Endothelial cell of hepatic sinusoid (primary cell): ENCODE data around the gene ACSM2A.
"Not testable (repeated sequence)": the region's sequence is repeated elsewhere in the genome, so short reads cannot be mapped to it uniquely, and the experiment has no call there.

Source experiments
- in situ Hi-C: cut with HindIII; loops from 2 replicates; pipeline ENCODE4 v1.10.0; 2017; ENCODE audit warnings: low sequenced_read_pairs

The ACSM2A gene, protein sequence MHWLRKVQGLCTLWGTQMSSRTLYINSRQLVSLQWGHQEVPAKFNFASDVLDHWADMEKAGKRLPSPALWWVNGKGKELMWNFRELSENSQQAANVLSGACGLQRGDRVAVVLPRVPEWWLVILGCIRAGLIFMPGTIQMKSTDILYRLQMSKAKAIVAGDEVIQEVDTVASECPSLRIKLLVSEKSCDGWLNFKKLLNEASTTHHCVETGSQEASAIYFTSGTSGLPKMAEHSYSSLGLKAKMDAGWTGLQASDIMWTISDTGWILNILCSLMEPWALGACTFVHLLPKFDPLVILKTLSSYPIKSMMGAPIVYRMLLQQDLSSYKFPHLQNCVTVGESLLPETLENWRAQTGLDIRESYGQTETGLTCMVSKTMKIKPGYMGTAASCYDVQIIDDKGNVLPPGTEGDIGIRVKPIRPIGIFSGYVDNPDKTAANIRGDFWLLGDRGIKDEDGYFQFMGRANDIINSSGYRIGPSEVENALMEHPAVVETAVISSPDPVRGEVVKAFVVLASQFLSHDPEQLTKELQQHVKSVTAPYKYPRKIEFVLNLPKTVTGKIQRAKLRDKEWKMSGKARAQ

DNA sequence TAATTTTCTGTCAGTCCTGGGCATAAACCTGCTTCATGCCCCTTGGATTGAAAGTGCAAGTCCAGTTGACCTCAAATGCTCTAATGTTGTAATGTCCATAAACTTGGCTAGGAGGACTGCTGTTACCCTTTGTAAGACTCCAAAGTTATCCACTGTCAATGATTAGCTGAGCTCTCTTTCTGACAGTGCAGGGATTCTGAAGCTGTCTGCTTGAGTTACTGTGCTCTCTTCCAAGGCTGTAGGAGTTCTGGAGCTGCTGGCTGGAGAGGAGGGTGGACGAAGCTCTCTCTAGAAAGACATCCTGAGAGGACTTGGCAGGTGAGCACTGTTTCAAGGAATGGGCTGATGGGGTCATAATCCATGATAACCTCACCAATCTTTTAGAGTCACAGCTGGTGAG, at the start of gene ACSM2A:
TSS of gene ACSM2A (plus strand) at position 158 of the 400 bp plus-strand sequence. CDS start 8,594 bp downstream, outside the sequence.
- in situ Hi-C loops, result not testable (repeated sequence)

DNA sequence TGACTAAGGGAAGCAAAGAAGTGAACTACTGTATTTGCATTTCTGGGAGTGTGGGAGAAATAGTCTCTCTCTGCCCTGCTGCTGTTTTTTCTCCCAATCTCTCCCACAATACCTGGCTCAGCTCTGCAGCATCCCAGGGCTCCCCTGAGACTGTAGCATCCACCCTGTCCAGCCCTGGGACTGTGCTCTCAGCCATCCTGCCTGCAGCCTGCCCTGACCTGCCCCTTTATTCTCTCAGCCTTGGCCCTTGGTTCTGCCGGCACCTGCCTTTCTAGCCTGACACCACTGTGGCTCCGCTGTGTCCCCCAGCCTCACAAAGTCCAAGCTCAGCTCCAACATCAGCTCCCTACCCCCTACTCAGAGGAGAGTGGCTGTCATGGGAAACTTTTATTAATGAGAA, 48.7 kb upstream of the ACSM2A start:
- in situ Hi-C loops, result no loop called here

DNA sequence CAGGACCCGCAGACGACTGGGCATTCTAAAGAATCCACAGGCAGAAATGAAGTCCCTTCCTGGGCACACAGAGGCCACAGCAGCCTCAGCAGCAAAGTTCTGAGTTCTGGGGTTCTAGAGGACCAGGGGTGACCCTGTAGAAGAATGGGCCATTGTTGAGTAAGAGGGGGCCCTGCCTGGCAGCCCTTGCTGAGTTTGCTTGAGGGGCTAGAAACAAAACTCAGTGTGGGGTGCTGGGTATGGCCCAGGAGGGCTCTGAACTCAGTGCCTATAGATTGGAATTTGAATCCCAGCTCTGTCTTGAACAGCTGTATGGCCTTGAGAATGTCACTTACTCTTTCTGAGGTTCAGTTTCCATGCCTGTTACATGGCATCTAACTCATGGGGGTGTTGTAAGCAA, 46.7 kb upstream of the ACSM2A start, which contains the start of gene PDILT:
TSS of gene PDILT (minus strand) at position 101 of the 400 bp plus-strand sequence. CDS start 5,437 bp downstream, outside the sequence.
- in situ Hi-C loops, result no loop called here

DNA sequence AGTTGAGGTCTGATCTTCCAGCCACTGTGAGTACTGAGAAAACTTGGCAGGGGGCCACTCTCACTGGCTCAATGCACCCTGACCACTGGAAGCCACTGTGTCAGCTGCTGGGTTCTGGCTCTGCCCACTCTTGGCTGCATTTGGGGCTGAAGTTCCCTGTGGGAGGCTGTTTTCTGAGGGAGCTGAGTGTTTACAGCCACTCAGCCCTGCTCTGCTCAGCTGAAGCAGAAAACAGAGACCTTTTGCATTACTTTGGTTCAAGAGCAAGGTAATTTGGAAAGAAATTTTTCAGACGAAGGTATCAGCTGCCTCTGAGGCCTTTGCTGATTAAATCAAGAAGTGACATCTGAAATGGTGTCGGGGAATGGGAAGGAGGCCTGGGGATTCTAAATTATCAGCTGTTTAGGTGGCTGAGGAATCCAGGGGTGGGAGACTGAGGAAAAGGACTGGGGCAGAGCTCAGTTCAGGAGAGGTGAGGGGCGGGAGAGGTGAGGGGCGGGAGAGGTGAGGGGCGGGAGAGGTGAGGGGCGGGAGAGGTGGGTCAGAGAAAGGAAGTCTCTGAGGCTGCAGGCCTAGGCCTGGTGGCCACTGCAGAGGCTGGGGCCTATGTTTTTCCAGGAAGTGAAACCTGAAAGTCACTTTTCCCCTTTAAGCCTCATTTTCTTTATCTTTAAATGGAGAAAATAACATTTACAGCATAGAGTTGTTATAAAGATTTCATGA, 41.8 kb upstream of the ACSM2A start, which contains the start of gene ACSM5:
TSS of gene ACSM5 (plus strand) at position 137 of the 723 bp plus-strand sequence. CDS start 1,951 bp downstream, outside the sequence.
- in situ Hi-C loops, result no loop called here

DNA sequence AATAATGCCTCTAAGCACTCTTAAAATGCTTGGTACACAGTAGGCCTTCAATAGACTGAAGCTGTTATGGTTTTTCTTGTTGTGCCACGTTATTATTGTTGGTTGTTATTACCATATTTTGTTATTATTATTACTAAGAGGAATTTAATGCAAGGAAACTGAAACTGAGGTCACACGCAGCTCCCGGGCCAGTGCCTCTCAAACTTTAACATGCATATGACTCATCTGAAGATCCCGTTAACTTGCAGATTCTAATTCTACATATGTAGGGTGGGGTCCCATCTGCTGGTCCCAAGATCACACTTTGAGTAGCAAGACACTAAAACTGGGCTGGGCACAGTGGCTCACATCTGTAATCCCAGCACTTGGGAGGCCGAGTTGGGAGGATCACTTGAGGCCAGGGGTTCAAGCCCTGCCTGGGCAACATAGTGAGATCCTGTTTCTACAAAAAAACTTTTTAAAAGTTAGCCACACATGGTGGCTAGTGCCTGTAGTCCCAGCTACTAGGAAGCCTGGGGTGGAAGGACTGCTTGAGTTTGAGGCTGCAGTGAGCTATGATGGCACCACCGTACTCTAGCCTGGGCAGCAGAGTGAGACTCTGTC, 41.1 kb upstream of the ACSM2A start:
- in situ Hi-C loops, result no loop called here

DNA sequence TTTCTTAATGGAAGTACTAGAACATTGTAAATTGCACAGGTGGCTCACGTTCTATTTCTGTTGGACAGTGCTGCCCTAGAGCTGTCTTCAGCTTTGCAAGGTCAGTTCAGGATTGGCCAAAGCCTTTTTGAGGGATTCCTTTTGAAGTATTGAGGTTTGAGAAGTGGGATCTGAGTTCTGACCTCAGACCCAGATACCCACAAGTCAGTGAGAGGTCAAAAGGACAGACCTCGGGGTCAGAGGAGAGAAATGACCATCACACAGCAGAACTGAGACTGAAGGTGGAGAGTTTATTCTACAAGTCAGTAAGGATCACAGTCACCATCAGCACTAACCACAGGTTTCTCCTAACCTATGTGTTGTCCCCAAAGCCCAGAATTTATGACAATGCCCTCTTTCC, 40.3 kb upstream of the ACSM2A start:
- in situ Hi-C loops, result no loop called here

DNA sequence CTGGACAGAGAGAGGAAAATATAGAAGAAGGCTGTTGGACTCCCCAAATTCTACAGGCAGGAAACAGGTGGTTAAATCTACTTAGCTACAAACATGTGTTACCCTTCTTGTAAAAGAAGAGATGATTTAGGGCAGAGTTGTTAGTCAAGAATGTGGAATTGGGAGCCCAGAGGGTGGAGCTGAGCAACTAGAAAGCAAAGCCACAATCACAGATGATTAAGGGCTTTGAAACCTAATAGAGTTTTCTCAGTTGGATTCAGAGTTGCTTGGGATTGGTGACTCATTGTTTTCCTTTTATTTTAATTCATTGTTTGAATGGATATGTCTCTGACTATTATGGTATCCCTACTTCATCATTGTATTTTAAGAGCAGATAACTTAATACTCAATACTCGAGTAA, 35.8 kb upstream of the ACSM2A start:
- in situ Hi-C loops, result no loop called here

DNA sequence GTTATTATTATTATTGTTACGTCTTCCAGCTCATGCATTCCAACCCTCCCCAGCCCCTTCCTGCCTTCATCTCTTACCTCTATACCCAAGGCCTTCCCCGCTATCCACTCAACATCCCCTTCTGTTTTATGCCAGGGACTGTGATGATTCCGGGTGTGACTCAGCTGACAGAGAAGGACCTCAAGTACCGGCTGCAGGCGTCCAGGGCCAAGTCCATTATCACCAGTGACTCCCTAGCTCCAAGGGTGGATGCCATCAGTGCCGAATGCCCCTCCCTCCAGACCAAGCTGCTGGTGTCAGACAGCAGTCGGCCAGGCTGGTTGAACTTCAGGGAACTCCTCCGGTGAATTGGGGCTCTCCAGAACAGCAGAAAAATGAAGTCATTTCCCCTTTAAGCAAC, 32.2 kb upstream of the ACSM2A start:
- in situ Hi-C loops, result not testable (repeated sequence)

DNA sequence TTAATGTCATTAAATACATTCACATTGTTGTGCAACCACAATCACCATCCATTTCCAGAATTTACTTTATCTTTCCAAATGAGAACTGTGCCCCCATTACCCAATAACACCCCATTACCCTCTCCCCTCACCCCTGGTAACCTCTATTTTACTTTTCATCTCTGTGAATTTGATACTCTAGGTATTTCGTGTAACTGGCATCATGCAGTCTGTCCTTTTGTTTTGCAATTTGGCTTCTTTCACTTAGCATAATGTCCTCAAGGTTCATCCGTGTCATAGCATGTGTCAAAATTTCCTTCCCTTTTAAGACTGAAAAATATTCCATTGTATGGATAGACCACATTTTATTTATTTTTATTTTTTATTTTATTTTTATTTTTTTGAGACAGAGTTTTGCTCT, 29.6 kb upstream of the ACSM2A start:
- in situ Hi-C loops, result not testable (repeated sequence)

DNA sequence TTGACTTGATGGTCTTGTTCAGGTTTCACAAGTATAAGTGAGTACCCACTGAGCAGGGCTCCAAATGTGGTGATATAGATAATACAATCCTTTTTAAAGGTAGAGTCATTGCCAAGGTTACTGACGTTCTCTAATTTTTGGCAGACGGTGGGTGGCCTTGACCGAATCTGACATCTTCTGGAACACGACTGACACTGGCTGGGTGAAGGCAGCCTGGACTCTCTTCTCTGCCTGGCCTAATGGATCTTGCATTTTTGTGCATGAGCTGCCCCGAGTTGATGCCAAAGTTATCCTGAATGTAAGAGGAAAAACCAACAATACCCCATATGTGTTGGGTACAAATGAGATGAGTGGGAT, 27.6 kb upstream of the ACSM2A start:
- in situ Hi-C loops, result not testable (repeated sequence)

DNA sequence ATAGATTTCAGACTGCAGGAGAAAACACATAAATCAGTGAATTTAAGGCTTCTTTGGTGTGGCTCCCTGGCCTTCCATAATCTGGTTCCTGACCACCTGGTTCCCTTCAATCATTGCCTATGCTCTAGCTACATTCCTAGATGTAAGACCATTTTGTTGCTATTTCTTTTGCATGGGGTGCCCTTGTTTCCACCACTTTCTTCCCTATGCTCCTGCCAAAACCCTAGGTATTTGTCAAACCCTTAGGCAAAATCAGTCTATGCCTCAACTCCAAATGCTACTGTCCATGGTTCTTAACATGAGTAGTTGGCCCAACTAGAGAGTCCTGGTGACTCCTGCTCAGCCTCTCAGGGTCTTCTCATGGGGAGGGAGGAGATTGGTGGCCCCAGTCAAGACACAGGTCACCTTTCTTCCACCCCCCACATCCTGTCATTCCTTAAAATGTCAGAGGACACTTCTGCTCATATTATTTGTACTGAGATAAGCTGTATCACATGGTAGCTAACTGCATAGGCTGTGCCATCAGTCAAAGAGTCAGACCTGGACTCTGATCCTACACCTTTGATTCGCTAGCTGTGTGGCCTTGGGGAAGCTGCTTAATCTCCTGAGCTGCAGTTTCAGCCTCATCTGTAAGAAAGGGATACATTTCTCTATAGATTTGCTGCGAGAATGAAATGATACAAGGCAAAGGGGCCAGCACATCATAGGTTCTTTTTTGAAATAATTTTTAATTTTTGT, 27.0 kb upstream of the ACSM2A start:
- in situ Hi-C loops, result no loop called here

DNA sequence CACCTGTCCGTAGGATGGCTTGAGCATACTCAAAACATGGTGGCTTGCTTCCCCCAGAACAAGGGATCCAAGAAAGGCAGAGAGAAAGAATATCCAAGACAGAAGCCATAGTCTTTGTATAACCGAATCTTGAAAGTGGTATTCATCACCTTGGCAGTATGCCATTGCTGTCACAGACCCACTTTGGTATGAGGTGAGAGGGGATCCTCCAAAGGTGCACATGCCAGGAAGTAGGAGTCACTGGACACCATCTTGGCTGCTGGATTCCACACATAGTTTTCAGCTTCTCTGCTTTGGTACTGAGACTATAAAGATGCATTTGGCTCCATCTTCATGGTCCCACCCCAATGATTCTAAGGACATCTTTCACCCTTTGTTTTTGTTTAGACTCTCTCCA, 23.9 kb upstream of the ACSM2A start:
- in situ Hi-C loops, result not testable (repeated sequence)

DNA sequence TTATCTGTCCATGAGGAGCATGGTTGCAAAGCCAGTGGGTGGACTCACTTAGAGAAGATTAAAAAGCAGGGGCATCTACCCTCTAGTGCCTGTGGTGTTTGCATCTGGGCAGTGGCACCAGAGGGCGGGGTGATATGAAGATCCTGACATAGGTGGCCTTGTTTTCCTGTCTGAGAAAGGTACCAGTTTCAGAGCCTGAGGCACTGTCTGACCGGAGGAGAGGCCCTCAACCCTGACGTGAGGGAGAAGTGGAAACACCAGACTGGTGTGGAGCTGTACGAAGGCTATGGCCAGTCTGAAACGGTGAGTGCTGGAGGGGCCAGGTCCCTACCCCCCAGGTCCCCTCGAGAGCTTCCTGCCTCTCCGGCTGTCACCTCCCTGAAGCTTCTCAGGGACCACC, 21.8 kb upstream of the ACSM2A start:
- in situ Hi-C loops, result not testable (repeated sequence)

DNA sequence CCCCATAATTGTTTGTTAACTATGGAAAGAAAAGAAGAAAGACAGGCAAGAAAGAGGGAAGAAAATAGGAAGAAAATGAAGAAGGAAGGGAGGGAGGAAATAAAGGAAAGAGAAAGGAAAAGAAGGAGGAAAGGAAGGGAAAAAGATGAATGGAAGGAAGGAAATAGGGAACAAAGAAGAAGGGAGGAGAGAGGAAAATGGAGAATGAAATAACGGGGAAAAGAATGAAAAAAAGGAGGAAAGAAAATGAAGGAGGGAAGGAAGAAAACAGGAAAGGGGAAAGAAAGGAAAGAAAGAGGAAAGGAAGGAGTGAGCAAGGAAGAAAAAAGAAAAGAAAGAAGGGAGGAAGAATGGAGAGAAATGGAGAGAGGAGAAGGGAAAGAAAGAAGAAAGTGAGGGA, 20.8 kb upstream of the ACSM2A start:
- in situ Hi-C loops, result not testable (repeated sequence)

DNA sequence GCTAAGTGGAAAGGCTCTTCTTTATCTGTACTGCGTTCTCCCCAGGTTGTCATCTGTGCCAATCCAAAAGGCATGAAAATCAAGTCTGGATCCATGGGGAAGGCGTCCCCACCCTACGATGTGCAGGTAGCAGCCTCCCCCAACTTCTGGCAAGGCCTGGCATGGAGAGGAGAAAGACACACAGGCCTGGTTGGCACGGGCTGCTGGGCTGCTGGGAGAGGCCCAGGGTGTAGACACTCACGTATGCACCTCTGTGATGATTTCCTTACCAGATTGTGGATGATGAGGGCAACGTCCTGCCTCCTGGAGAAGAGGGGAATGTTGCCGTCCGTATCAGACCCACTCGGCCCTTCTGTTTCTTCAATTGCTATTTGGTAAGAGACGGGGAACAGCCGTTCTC, 20.4 kb upstream of the ACSM2A start:
- in situ Hi-C loops, result no loop called here

DNA sequence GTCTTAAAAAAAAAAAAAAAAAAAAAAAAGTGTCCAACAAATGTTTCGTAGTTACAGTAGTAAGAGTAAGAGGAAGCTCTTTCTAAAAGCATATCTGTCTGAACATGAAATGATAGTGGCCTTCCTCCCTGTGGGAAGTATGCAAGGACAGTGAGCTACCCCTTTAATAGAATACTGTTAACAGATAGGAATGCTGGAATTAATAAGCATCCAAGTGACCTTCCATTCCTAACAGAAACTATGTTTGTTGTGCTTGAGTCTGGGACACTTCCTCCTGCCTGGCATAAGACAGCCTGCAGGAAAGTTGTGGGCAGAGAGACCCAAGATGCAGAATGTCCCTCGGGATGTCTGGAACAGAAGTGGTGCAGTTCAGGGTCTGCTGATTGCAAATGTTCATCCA, 12.4 kb upstream of the ACSM2A start:
- in situ Hi-C loops, result not testable (repeated sequence)

DNA sequence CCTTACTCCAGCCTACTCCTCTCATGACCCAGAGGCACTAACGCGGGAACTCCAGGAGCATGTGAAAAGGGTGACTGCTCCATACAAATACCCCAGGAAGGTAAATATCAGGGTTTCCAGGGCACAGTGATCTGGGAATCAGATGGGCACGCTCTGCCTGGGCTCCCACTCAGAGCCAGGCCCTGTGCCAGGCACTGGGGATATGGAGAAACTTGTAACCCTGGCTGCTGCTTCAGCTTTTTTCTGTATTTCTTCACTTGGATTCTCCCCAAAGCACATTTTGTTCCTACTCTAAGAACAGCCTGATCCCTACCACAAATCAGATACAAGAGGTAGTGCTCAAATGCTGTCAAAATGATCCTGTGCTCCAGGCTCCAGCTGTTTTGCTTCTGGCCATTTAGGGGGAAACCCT, 11.5 kb upstream of the ACSM2A start:
- in situ Hi-C loops, result not testable (repeated sequence)

DNA sequence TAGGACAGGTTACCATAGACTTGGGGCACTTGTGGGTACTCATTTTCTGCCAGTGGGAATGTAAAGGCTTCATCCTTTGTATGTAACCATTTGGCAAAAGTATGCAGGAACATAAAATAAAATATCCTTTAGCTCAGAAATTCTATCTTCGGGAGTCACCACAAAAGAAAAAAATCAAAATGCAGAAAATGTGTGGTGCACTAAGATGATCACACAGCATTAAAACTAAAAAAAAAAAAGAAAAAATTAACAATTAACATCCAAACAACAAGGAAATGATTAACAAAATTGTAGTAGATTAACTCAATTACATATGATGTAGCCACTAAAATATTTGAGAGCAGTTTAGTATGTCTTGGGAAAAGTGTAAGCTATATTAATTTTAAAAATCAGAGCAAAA, 10.6 kb upstream of the ACSM2A start:
- in situ Hi-C loops, result not testable (repeated sequence)

DNA sequence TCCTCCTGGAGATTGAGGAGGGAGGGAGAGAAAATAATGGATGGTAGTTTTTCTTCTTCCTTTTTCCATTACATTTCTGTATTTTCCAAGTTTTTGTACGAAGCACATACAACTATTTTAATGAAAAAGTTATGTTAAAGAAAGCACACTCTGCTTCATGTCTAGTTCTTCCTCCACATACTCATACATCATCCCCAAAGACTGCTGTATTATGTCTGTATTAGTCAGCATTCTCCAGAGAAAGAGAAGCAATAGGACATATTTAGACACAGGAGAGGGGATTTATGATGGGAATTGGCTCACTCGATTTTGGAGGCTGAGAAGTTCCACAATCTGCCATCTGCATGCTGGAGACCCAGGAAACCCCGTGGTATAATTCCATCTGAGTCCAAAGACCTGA, 10.1 kb upstream of the ACSM2A start:
- in situ Hi-C loops, result no loop called here

DNA sequence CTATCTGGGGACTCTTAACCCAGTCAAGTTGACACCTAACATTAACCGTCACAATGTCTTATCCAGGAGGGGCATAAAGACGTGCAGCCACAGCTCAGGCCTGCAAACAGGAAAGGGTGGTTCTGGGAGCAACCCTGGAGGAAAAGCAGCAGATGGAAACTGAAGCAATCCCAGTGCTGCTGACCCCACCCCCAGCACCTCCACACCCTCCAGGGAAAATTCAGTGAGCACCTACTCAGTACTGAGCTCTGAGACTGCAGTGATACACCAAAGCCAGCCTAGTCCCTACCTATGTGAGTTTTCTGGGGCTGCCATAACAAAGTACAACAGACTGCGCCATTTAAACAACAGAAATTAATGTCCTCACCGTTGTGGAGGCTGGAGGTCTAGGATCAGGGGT, 9.5 kb upstream of the ACSM2A start:
- in situ Hi-C loops, result not testable (repeated sequence)
